NB4 (cell line): Measurements from ENCODE around the gene RNF32.

ENCODE experiments used
- DNase-seq: peaks from one replicate; pipeline ENCODE4 v3.0.0; 2010; ENCODE audit warnings: low read depth
- H3K4me3 ChIP-seq: one replicate; pipeline ENCODE4 v1.5.1; 2011; ENCODE audit warnings: mild to moderate bottlenecking, low read depth, low read length, moderate library complexity
- MYC ChIP-seq: IDR thresholded peaks from 2 replicates; pipeline ENCODE4 v1.6.1; 2011; ENCODE audit warnings: low read depth, low read length
- POLR2A ChIP-seq: IDR thresholded peaks from 2 replicates; pipeline ENCODE4 v1.6.1; 2011; ENCODE audit warnings: mild to moderate bottlenecking; ENCODE audit not compliant: insufficient read length; ENCODE audit errors: extremely low read depth
- TF ChIP-seq, protein P1 (sequence below): IDR thresholded peaks from one replicate; pipeline ENCODE4 v1.5.1; 2012; ENCODE audit warnings: low read depth, low read length
- TF ChIP-seq, protein P2 (sequence below): IDR thresholded peaks from 2 replicates; pipeline ENCODE4 v1.6.1; 2011; ENCODE audit warnings: low read depth, low read length

The RNF32 gene

GRCh38 chr7:156665101-156665500, 24.5 kb downstream of the RNF32 start:
- no peak for TF ChIP-seq POLR2A
- TF ChIP-seq, protein P1, sequence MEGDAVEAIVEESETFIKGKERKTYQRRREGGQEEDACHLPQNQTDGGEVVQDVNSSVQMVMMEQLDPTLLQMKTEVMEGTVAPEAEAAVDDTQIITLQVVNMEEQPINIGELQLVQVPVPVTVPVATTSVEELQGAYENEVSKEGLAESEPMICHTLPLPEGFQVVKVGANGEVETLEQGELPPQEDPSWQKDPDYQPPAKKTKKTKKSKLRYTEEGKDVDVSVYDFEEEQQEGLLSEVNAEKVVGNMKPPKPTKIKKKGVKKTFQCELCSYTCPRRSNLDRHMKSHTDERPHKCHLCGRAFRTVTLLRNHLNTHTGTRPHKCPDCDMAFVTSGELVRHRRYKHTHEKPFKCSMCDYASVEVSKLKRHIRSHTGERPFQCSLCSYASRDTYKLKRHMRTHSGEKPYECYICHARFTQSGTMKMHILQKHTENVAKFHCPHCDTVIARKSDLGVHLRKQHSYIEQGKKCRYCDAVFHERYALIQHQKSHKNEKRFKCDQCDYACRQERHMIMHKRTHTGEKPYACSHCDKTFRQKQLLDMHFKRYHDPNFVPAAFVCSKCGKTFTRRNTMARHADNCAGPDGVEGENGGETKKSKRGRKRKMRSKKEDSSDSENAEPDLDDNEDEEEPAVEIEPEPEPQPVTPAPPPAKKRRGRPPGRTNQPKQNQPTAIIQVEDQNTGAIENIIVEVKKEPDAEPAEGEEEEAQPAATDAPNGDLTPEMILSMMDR, result no peak
- TF ChIP-seq MYC, result no peak
- H3K4me3 ChIP-seq, result no peak overlapping the region
- no peak for DNase-seq

DNA sequence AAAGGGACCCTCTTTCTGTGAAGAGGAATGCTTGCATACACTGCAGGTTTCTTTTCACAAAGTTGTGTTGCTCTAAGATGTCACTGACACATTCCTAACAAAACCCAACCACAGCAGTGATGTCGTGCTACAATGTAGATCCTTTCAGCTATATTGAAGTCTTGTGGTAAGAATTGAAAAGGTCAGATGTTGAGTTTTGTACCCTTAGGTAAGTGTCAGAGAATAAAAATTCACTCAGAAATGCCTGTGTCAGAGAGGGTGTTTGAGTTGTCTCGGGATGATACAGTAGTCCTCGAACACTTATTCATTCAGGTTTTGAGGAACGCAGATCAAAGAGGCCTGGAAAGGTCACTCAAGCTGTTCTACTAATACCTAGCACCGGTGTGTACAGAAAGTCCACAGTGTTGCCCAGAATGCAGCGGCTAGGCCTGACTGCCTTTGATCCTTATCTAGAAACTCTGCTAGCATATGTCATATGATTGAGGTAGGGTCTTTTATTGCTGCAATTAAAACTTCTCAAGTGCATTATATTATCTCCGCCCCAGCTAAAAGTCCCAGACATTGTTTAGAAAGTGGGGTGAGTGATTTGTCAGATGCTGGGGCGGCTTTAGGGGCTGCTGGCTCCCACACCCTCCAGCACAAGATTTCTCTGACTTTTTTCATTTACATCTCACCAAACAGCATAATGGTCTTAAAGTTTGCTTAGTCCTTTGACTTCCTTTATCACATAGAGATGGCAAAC, 26.0 kb downstream of the RNF32 start:
- DNase-seq, result no peak

DNA sequence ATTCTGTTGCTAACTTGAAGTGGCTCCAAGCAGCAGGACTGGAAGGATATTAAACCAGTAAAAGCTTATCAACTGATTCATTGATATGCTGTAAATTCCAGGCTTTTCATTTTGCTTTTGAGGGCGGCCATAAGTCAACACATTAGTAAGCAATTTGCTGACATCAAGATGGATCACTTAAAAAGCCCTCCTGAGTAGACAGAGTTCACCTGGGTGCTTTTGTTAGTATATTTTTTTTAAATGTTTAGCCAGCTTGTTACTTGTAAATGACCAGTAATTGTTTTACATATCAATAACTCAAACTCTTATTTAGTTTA, 26.5 kb downstream of the RNF32 start:
- TF ChIP-seq POLR2A (no peak), MYC (no peak)
- TF ChIP-seq, protein P1, result no peak
- TF ChIP-seq, protein P2, sequence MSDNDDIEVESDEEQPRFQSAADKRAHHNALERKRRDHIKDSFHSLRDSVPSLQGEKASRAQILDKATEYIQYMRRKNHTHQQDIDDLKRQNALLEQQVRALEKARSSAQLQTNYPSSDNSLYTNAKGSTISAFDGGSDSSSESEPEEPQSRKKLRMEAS, result no peak
- H3K4me3 ChIP-seq, result no peak overlapping the region
- DNase-seq, result no peak

More for the DNA sequence above, 26.0 kb downstream of the RNF32 start:
- TF ChIP-seq POLR2A, result no peak
- TF ChIP-seq MYC, result no peak
- TF ChIP-seq, protein P2, result no peak
- TF ChIP-seq, protein P1, result no peak
- H3K4me3 ChIP-seq, result no peak overlapping the region

DNA sequence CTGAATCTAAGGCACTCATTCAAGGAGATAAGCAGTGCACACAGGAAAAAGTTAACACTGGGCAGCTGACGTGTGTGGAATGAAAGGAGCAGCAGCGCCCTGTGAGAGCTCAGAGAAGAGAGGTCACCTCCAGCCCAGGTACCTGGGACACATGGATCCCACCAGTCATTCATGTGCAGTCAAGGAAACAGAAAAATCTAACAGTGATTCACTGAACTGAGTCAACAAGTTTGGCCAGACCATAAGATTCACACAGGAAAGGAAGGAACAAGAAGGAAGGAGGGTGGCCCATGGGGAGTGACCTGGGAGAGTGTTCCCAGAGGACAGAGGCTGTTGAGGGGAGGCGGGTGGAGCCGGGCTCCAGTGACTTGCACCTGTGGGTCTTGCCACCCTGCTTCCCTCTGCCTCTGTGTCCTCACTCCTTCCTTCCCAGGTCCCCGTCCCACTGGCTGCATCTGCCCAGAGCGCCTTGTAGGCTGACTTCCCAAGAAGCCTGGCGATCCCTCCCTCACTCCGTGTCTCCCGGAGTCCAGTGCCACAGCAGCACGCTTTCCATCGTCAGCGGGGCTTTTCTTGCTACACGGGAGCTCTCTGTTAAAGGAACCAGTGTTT, 27.7 kb downstream of the RNF32 start:
- H3K4me3 ChIP-seq, result no peak overlapping the region
- TF ChIP-seq MYC (no peak), POLR2A (no peak)
- TF ChIP-seq, protein P1, result no peak
- TF ChIP-seq, protein P2, result no peak
- no peak for DNase-seq

DNA sequence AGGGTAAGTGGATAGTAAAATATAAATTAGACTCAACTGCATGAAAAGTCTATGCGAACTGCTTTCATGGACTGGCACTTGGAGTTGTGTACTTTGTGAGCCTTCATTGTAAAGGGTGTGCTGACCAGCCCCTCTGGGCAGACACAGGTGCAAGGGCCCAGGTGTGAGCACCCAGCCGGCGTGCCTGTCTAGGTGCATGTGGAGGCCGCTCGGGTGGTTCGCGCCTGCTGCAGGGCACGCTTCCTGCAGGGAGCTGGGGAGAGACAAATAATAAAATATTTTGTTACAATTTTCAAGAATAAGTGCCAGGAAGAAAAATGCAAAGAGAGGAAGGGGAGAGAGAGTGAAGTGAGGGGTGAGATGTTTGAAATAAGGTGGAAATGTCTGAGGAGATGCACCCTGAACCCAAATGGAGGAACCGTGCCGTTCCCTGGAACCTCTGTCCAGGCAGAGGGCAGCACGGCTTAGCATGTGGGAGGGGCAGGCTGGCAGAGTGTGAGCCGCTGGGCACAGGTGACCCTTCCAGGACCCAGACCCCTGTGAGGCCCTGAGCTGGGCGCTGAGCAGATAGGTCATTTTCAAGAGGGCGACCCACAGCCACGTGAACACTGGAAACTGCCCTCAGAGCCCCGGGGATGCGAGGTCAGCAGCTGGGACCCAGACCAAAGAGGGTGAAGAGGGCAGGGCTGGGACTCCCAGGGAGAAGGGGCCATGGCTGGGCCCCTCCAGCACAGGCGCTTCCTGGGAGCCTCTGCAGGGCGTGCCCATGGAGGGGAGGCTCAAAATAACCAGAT, 28.7 kb downstream of the RNF32 start:
- DNase-seq, result no peak
- TF ChIP-seq, protein P1, result no peak
- TF ChIP-seq, protein P2, result no peak
- no peak for TF ChIP-seq MYC
- no peak for TF ChIP-seq POLR2A
- H3K4me3 ChIP-seq, result no peak overlapping the region

GRCh38 chr7:156673454-156673853, 32.9 kb downstream of the RNF32 start:
- TF ChIP-seq, protein P1, result no peak
- TF ChIP-seq POLR2A (no peak), MYC (no peak)
- TF ChIP-seq, protein P2, result no peak

More at GRCh38 chr7:156673454-156673853, 32.9 kb downstream of the RNF32 start:
- DNase-seq, result no peak
- no peak overlapping the region for H3K4me3 ChIP-seq
